ENCODE data around the gene NFATC2.

Gene NFATC2

DNA sequence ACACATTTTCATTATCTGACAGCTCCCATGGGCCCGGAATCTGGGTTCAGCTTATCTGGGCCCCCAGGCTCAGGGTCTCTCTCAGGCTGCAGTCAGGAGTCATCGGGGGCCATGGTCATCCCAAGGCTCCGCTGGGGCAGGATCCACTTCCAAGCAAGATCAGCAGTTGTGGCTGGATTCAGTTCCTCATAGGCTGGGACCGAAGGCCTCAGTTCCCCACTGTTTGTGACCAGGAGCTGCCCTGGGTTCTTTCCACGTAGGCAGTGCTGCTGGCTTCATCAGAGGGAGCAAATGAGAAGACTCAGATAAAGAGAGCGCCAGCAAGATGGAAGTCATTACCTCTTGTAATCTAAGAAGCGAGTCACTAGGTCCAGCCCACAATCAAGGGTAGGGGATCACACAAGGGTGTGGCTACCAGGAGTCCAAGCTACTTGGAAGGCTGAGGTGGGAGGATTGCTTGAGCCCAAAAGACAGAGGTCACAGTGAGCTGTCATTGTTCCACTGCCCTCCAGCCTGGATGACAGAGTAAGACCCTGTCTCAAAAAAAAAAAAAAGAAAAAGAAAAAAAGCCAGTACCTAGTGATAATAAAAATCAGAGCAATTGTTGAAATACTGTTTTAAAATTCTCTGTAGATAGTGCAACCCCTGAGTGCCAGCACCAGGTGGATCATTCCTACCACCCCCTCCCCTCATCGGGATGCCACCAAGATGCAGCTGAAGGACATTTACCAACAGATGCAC, 162.7 kb downstream of the NFATC2 start:
- no peak for DNase-seq (ENCODE audit: low read depth in 1 of 2, low spot score in 1 of 2)
- Histone ChIP-seq H3K27me3 (ENCODE audit: insufficient read depth, poor library complexity, severe bottlenecking) (no peaks in the 10 kb centered on the region), H3K27ac (replicated peaks) (no peak overlapping the region), H3K4me3 (replicated peaks; ENCODE audit: insufficient read depth, low read length) (no peak overlapping the region)
- TF ChIP-seq, protein P1, sequence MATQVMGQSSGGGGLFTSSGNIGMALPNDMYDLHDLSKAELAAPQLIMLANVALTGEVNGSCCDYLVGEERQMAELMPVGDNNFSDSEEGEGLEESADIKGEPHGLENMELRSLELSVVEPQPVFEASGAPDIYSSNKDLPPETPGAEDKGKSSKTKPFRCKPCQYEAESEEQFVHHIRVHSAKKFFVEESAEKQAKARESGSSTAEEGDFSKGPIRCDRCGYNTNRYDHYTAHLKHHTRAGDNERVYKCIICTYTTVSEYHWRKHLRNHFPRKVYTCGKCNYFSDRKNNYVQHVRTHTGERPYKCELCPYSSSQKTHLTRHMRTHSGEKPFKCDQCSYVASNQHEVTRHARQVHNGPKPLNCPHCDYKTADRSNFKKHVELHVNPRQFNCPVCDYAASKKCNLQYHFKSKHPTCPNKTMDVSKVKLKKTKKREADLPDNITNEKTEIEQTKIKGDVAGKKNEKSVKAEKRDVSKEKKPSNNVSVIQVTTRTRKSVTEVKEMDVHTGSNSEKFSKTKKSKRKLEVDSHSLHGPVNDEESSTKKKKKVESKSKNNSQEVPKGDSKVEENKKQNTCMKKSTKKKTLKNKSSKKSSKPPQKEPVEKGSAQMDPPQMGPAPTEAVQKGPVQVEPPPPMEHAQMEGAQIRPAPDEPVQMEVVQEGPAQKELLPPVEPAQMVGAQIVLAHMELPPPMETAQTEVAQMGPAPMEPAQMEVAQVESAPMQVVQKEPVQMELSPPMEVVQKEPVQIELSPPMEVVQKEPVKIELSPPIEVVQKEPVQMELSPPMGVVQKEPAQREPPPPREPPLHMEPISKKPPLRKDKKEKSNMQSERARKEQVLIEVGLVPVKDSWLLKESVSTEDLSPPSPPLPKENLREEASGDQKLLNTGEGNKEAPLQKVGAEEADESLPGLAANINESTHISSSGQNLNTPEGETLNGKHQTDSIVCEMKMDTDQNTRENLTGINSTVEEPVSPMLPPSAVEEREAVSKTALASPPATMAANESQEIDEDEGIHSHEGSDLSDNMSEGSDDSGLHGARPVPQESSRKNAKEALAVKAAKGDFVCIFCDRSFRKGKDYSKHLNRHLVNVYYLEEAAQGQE (IDR thresholded peaks at IDR 0.05; ENCODE audit: insufficient replicate concordance, low read depth) = no peak
- no peak for TF ChIP-seq SPI1 (IDR thresholded peaks at IDR 0.05; ENCODE audit: borderline replicate concordance, low read depth)
- TF ChIP-seq, protein P2, sequence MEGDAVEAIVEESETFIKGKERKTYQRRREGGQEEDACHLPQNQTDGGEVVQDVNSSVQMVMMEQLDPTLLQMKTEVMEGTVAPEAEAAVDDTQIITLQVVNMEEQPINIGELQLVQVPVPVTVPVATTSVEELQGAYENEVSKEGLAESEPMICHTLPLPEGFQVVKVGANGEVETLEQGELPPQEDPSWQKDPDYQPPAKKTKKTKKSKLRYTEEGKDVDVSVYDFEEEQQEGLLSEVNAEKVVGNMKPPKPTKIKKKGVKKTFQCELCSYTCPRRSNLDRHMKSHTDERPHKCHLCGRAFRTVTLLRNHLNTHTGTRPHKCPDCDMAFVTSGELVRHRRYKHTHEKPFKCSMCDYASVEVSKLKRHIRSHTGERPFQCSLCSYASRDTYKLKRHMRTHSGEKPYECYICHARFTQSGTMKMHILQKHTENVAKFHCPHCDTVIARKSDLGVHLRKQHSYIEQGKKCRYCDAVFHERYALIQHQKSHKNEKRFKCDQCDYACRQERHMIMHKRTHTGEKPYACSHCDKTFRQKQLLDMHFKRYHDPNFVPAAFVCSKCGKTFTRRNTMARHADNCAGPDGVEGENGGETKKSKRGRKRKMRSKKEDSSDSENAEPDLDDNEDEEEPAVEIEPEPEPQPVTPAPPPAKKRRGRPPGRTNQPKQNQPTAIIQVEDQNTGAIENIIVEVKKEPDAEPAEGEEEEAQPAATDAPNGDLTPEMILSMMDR (IDR thresholded peaks at IDR 0.05; ENCODE audit: insufficient read depth, low read length) = no peak
- TF ChIP-seq GABPA (IDR thresholded peaks at IDR 0.05; ENCODE audit: low read depth) = no peak
- TF ChIP-seq POLR2AphosphoS5 (IDR thresholded peaks at IDR 0.05; ENCODE audit: low read depth) = no peak

DNA sequence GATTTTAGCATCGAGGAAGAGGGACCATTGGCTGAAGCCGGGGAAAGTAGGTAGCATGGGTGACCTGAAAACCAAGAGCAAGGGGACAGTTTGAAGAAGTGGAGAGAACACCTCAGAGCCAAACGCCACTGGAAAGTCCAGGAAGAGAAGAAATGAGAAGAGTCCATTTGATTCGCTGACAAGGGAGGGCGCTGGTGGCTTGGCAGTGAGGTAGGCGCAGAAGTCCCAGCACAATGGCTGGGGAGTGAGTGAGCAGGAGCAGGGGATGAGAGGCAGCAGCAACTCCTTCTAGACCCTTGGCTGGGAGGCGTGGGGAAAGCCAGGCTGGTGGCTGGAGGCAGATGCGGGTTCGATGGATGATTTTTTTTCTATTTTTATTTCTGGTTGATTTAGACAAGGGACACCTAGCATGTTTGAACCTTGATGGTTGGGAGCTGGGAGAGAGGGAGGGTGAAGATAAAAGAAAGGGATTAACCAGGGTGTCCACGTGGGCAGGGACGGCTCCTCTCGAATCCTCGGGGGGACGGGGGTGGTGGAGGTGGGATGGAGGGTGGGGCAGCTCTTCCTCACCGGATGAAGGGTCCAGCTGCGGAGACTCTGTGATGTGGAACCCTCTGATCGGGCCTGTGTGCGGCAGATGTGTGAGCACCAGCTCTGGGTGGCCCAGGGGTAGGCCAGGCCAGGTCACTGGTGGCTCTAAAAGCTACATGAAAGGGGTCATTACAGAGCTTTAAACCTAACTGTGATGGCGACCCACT, 164.2 kb downstream of the NFATC2 start:
- no peak overlapping the region for H3K27ac ChIP-seq (replicated peaks)
- no peak for TF ChIP-seq GABPA (IDR thresholded peaks at IDR 0.05; ENCODE audit: low read depth)
- TF ChIP-seq, protein P2 (IDR thresholded peaks at IDR 0.05; ENCODE audit: insufficient read depth, low read length) = no peak
- TF ChIP-seq POLR2AphosphoS5 (IDR thresholded peaks at IDR 0.05; ENCODE audit: low read depth) = no peak
- TF ChIP-seq, protein P1 (IDR thresholded peaks at IDR 0.05; ENCODE audit: insufficient replicate concordance, low read depth) = no peak
- no peak for TF ChIP-seq SPI1 (IDR thresholded peaks at IDR 0.05; ENCODE audit: borderline replicate concordance, low read depth)
- DNase-seq (ENCODE audit: low read depth in 1 of 2, low spot score in 1 of 2) = peak in 1 of 2 experiments; percentile 18
- no peak overlapping the region for H3K4me3 ChIP-seq (replicated peaks; ENCODE audit: insufficient read depth, low read length)
- no peaks in the 10 kb centered on the region for H3K27me3 ChIP-seq (ENCODE audit: insufficient read depth, poor library complexity, severe bottlenecking)

DNA sequence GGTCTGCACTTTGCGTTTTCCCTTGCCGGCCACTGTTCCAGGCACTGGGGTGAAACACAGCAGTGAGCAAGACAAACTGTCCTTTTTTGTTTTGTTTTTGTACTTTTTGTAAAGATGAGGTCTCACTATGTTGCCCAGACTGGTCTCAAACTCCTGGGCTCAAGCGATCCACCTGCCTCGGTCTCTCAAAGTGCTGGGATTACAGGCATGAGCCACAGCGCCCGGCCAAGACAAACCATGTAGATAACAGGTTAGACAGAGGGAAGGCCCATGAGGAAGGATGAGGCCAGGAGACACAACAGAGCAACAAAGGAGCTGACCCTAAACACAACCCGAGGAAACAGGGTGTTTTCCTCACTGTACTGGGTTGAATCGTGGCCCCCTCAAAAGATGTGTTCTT, 165.4 kb downstream of the NFATC2 start:
- H3K27ac ChIP-seq (replicated peaks) = no peak overlapping the region
- H3K4me3 ChIP-seq (replicated peaks; ENCODE audit: insufficient read depth, low read length) = no peak overlapping the region
- no peaks in the 10 kb centered on the region for H3K27me3 ChIP-seq (ENCODE audit: insufficient read depth, poor library complexity, severe bottlenecking)
- TF ChIP-seq, protein P1 (IDR thresholded peaks at IDR 0.05; ENCODE audit: insufficient replicate concordance, low read depth) = no peak
- TF ChIP-seq SPI1 (IDR thresholded peaks at IDR 0.05; ENCODE audit: borderline replicate concordance, low read depth) = no peak
- TF ChIP-seq, protein P2 (IDR thresholded peaks at IDR 0.05; ENCODE audit: insufficient read depth, low read length) = no peak
- TF ChIP-seq POLR2AphosphoS5 (IDR thresholded peaks at IDR 0.05; ENCODE audit: low read depth) = no peak
- no peak for TF ChIP-seq GABPA (IDR thresholded peaks at IDR 0.05; ENCODE audit: low read depth)
- no peak for DNase-seq (ENCODE audit: low read depth in 1 of 2, low spot score in 1 of 2)

All from HL-60 (cell line).